ENCODE data around the gene CELF4.

- TF ChIP-seq CTCF (IDR thresholded peaks at IDR 0.05) (no peak), POLR2A (IDR thresholded peaks at IDR 0.05) (no peak)
Observed at GRCh38 chr18:37539236-37539635, 26.4 kb downstream of the CELF4 start.
